K562 (cell line): ENCODE measurements around the gene RAB31. TPM values are rescaled to one million over a fixed set of nuclear protein-coding genes. Genes with fewer than 3 reads are reported as not detected.

ENCODE experiments used
- DMBX1 ChIP-seq: fragments of 250-450 bp; sonication (Bioruptor Pico); IDR thresholded peaks from 2 replicates; pipeline ENCODE4 v1.8.0; 2022; ENCODE audit warnings: inconsistent platforms, mild to moderate bottlenecking, moderate library complexity, borderline replicate concordance
- DPF2 ChIP-seq: fragments of 450-650 bp; IDR thresholded peaks from 2 replicates; pipeline ENCODE4 v1.6.1; 2016
- FOXO4 ChIP-seq: fragments of 450-650 bp; formaldehyde crosslinking; IDR thresholded peaks from 2 replicates; pipeline ENCODE4 v1.4.0; 2020; ENCODE audit warnings: mild to moderate bottlenecking, moderate library complexity
- GTF2E2 ChIP-seq: fragments of 200-800 bp; sonication (Bioruptor generic); IDR thresholded peaks from 2 replicates; pipeline ENCODE4 v1.6.1; 2016; ENCODE audit warnings: missing genetic modification characterization, missing compliant biosample characterization
- HIVEP1 ChIP-seq: fragments of 250-450 bp; sonication (Bioruptor Pico); IDR thresholded peaks from 2 replicates; pipeline ENCODE4 v1.4.0; 2020; ENCODE audit warnings: mild to moderate bottlenecking
- ILK ChIP-seq: fragments of 450-650 bp; IDR thresholded peaks from 2 replicates; pipeline ENCODE4 v1.6.1; 2016; ENCODE audit warnings: missing genetic modification characterization, low read depth, mild to moderate bottlenecking, missing compliant biosample characterization, moderate library complexity, borderline replicate concordance
- KDM4B ChIP-seq, 2 experiments: fragments of 450-650 bp in 1 of 2; sonication (generic) in 1 of 2; IDR thresholded peaks; 2 replicates each; pipeline ENCODE4 v1.6.1; 2016 to 2017; ENCODE audit warnings: borderline replicate concordance in 2 of 2, antibody characterized with exemption in 1 of 2, low read depth in 1 of 2, mild to moderate bottlenecking in 1 of 2
- MLLT1 ChIP-seq, 2 experiments: fragments of 450-650 bp; IDR thresholded peaks; 2 replicates each; pipeline ENCODE4 v1.6.1; 2016
- NFE2 ChIP-seq: IDR thresholded peaks from 2 replicates; pipeline ENCODE4 v1.6.1; 2014; ENCODE audit warnings: antibody characterized with exemption, low read depth
- RAD21 ChIP-seq, 2 experiments: fragments of 250-450 bp in 1 of 2; fragments of 450-650 bp in 1 of 2; sonication (Bioruptor Pico) in 1 of 2; formaldehyde crosslinking in 1 of 2; IDR thresholded peaks in 1 of 2; conservative IDR thresholded peaks in 1 of 2; 2 replicates each; pipeline versions ENCODE4 v1.4.0 to v1.8.0; 2020 to 2022; ENCODE audit warnings: mild to moderate bottlenecking in 2 of 2, moderate library complexity in 1 of 2
- RB1 ChIP-seq: fragments of 450-650 bp; IDR thresholded peaks from 2 replicates; pipeline ENCODE4 v1.6.1; 2017; ENCODE audit warnings: low read depth, mild to moderate bottlenecking
- RREB1 ChIP-seq: fragments of 250-450 bp; sonication (Bioruptor Pico); IDR thresholded peaks from 2 replicates; pipeline ENCODE4 v1.4.0; 2020
- TEAD4 ChIP-seq, 2 experiments: sonication (generic) in 1 of 2; formaldehyde crosslinking in 1 of 2; IDR thresholded peaks; 2 replicates each; pipeline versions ENCODE4 v1.6.1 to v1.8.0; 2012 to 2022; ENCODE audit warnings: borderline replicate concordance in 1 of 2, inconsistent platforms in 1 of 2, low read length in 1 of 2, mild to moderate bottlenecking in 1 of 2, missing genetic modification reagents in 1 of 2
- ZNF121 ChIP-seq: sonication (generic); formaldehyde crosslinking; conservative IDR thresholded peaks from 2 replicates; pipeline ENCODE4 v1.8.0; 2022; ENCODE audit warnings: missing genetic modification reagents
- ZNF277 ChIP-seq: fragments of 250-450 bp; sonication (Bioruptor Pico); IDR thresholded peaks from 2 replicates; pipeline ENCODE4 v1.8.0; 2022; ENCODE audit warnings: inconsistent platforms, mild to moderate bottlenecking, moderate library complexity, borderline replicate concordance
- ZNF717 ChIP-seq: fragments of 250-450 bp; sonication (Bioruptor Pico); IDR thresholded peaks from 2 replicates; pipeline ENCODE4 v1.5.0; 2021
- polyA plus RNA-seq, 8 experiments: library from polyadenylated mRNA; depleted of rRNA in 4 of 8; stranded (reverse) in 5 of 8; unstranded in 3 of 8; fragments of >200 nt; fragmentation: Nextera tagmentation in 2 of 8; fragmentation: Illumina TruSeq in 1 of 8; extraction: Ambion mirVana in 2 of 8; extraction: Trizol in 1 of 8; gene quantifications; 2 replicates each; pipeline versions ENCODE4 v1.2.1 to v1.2.3, GENCODE V29; 2011 to 2014; ENCODE audit warnings: inconsistent platforms in 1 of 8, missing spikeins in 1 of 8
- total RNA-seq, 7 experiments: library from RNA; depleted of rRNA in 6 of 7; stranded (reverse); fragments of >200 nt in 6 of 7; fragmentation: Illumina TruSeq in 2 of 7; extraction: Trizol in 2 of 7; gene quantifications; 2 replicates each; pipeline versions ENCODE4 v1.2.1 to v1.2.3, GENCODE V29; 2011 to 2021; ENCODE audit warnings: low replicate concordance in 1 of 7

Gene RAB31
- total and polyA plus RNA-seq, 9 of the 15 experiments (the other 6 are each of a cell fraction or from before 2014, with no cell fraction given) = 20.7 to 70.4 (median 41.3) TPM

GRCh38 chr18:9827793-9828505, 119.8 kb downstream of the RAB31 start (continued):
- TF ChIP-seq RREB1 (no peak), TEAD4 (IDR thresholded peaks at IDR 0.05; ENCODE audit: low read length) (peak; percentile 41; the same call in 1 of the 2 replicates), TEAD4 (CRISPR knock-in tag; IDR thresholded peaks at IDR 0.05; ENCODE audit: borderline replicate concordance) (no peak), ILK (tag) (no peak), FOXO4 (CRISPR knock-in tag) (no peak), ZNF717 (CRISPR knock-in tag) (no peak), ZNF277 (CRISPR knock-in tag) (no peak), DPF2 (peak; percentile 73), ZNF121 (CRISPR knock-in tag) (no peak), RB1 (no peak), HIVEP1 (CRISPR knock-in tag) (no peak), NFE2 (peak; percentile 76), GTF2E2 (tag) (no peak; the same call in 1 of the 2 replicates), RAD21 (CRISPR knock-in tag; conservative IDR thresholded peaks at IDR 0.05 in 1 of 2, IDR thresholded peaks at IDR 0.05 in 1 of 2) (peak; percentile 19 to 21; a peak in 1 of 4 replicates), KDM4B (IDR thresholded peaks at IDR 0.05; ENCODE audit: borderline replicate concordance in 2 of 2, low read depth in 1 of 2) (no peak), MLLT1 (IDR thresholded peaks at IDR 0.05) (no peak; a peak in 1 of 4 replicates), DMBX1 (CRISPR knock-in tag) (peak; percentile 85)
